Stimulated activated CD4-positive, alpha-beta T cell treated with anti-CD3 and anti-CD28 coated beads, TNF-alpha, amount 100 ng/mL, for 1 hour (primary cell): ENCODE results near the gene EPB41L2.
"Not testable (repeated sequence)": the region's sequence is repeated elsewhere in the genome, so short reads cannot be mapped to it uniquely, and the experiment has no call there.

Source experiments
- DNase-seq, 3 donors: peaks; one replicate each; pipeline ENCODE4 v3.0.0-alpha.2; 2020; ENCODE audit warnings: low read depth in 3 of 3, low spot score in 1 of 3

The EPB41L2 gene

GRCh38 chr6:130815200-130816071, 247.6 kb downstream of the EPB41L2 start:
- no peak for DNase-seq

- no peak for DNase-seq
These were observed 248.5 kb downstream of the EPB41L2 start for GRCh38 chr6:130814506-130814905.

- no peak for DNase-seq
These were observed 251.1 kb downstream of the EPB41L2 start for GRCh38 chr6:130811932-130812331.

- no peak for DNase-seq
These were observed 252.6 kb downstream of the EPB41L2 start for GRCh38 chr6:130810307-130811030.

GRCh38 chr6:130801368-130801767, 261.7 kb downstream of the EPB41L2 start:
- not testable (repeated sequence) for DNase-seq

GRCh38 chr6:130797061-130797460, 266.0 kb downstream of the EPB41L2 start:
- DNase-seq = no peak

- no peak for DNase-seq
These were observed 266.6 kb downstream of the EPB41L2 start for GRCh38 chr6:130796313-130796905.

GRCh38 chr6:130794738-130795137, 268.3 kb downstream of the EPB41L2 start:
- DNase-seq = no peak

- no peak for DNase-seq
These were observed 268.9 kb downstream of the EPB41L2 start for GRCh38 chr6:130794010-130794697.
